22Rv1 (cell line): ENCODE data around the gene ATXN1L.

ENCODE experiments used
- ZFX ChIP-seq: fragments of 450-650 bp; IDR thresholded peaks from 2 replicates; pipeline ENCODE4 v1.6.1; 2017; ENCODE audit warnings: antibody characterized with exemption, borderline replicate concordance
- TF ChIP-seq, protein P1 (sequence below): fragments of 450-650 bp; IDR thresholded peaks from 2 replicates; pipeline ENCODE4 v1.5.1; 2017; ENCODE audit warnings: mild to moderate bottlenecking

DNA sequence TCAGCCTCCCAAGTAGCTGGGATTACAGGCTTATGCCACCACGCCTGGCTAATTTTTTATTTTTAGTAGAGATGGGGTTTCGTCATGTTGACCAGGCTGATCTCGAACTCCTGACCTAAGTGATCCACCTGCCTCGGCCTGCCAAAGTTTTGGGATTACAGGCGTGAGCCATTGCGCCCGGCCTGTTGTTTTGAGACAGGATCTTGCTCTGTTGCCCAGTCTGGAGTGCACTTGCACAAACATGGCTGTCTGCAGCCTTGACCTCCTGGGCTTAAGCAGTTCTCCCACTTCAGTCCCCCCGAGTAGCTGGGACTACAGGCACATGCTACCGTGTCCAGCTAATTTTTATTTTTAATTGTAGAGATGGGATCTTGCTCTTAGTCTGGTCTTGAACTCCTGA lies 58.5 kb downstream of the ATXN1L start:
- TF ChIP-seq, protein P1, sequence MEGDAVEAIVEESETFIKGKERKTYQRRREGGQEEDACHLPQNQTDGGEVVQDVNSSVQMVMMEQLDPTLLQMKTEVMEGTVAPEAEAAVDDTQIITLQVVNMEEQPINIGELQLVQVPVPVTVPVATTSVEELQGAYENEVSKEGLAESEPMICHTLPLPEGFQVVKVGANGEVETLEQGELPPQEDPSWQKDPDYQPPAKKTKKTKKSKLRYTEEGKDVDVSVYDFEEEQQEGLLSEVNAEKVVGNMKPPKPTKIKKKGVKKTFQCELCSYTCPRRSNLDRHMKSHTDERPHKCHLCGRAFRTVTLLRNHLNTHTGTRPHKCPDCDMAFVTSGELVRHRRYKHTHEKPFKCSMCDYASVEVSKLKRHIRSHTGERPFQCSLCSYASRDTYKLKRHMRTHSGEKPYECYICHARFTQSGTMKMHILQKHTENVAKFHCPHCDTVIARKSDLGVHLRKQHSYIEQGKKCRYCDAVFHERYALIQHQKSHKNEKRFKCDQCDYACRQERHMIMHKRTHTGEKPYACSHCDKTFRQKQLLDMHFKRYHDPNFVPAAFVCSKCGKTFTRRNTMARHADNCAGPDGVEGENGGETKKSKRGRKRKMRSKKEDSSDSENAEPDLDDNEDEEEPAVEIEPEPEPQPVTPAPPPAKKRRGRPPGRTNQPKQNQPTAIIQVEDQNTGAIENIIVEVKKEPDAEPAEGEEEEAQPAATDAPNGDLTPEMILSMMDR, result no peak
- no peak for TF ChIP-seq ZFX
